Brain microvascular endothelial cell (primary cell): ENCODE data around the gene ICE2.

Source experiments
- DNase-seq: peaks from one replicate; pipeline ENCODE4 v3.0.0-alpha.2; 2020
- H3K27ac ChIP-seq: fragments of 250-450 bp; sonication (Bioruptor Pico); 2 replicates; pipeline ENCODE4 v1.5.1; 2020; ENCODE audit warnings: mild to moderate bottlenecking, moderate library complexity
- H3K27me3 ChIP-seq: fragments of 250-450 bp; sonication (Bioruptor Pico); replicated peaks from 2 replicates; pipeline ENCODE4 v1.5.1; 2020; ENCODE audit warnings: mild to moderate bottlenecking
- H3K36me3 ChIP-seq: fragments of 250-450 bp; sonication (Bioruptor Pico); replicated peaks from 2 replicates; pipeline ENCODE4 v1.5.1; 2020; ENCODE audit warnings: mild to moderate bottlenecking
- H3K4me3 ChIP-seq: 2 replicates; pipeline ENCODE4 v1.5.1; 2011; ENCODE audit warnings: low read depth, mild to moderate bottlenecking, control low read depth, low read length, moderate library complexity
- in situ Hi-C: cut with HindIII; loops from 2 replicates; pipeline ENCODE4 v1.10.0; 2017; ENCODE audit warnings: low sequenced_read_pairs, low pct_ligation_motif_present
- TF ChIP-seq, protein P1 (sequence below): IDR thresholded peaks from 2 replicates; pipeline ENCODE4 v1.5.1; 2011; ENCODE audit warnings: low read depth, mild to moderate bottlenecking, moderate library complexity, low read length, control low read depth, inconsistent platforms; ENCODE audit errors: missing control alignments

ICE2 gene

DNA sequence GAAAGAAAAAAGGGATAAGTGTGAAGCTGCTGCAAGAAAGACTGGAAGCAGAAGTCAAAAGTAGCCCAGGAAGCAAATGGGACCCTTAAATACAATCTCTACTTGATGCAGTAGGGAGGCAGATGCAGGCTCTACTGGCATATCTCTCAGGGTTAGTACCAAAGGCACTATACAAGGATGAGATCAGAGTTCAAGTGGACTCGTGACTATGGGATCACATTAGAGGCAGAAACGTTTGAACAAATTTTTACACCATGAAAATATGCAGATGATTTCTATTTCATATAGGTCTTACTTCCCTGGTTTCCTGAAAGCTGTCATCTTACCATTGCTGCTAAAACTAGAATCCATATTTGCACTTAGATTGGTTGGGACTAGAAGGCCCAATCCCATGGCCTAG lies 53.5 kb downstream of the ICE2 start:
- H3K27ac ChIP-seq = no peak overlapping the region
- TF ChIP-seq, protein P1, sequence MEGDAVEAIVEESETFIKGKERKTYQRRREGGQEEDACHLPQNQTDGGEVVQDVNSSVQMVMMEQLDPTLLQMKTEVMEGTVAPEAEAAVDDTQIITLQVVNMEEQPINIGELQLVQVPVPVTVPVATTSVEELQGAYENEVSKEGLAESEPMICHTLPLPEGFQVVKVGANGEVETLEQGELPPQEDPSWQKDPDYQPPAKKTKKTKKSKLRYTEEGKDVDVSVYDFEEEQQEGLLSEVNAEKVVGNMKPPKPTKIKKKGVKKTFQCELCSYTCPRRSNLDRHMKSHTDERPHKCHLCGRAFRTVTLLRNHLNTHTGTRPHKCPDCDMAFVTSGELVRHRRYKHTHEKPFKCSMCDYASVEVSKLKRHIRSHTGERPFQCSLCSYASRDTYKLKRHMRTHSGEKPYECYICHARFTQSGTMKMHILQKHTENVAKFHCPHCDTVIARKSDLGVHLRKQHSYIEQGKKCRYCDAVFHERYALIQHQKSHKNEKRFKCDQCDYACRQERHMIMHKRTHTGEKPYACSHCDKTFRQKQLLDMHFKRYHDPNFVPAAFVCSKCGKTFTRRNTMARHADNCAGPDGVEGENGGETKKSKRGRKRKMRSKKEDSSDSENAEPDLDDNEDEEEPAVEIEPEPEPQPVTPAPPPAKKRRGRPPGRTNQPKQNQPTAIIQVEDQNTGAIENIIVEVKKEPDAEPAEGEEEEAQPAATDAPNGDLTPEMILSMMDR = no peak
- DNase-seq = no peak
- H3K27me3 ChIP-seq = no peaks in the 10 kb centered on the region
- H3K36me3 ChIP-seq = no peaks in the 10 kb centered on the region
- no peak overlapping the region for H3K4me3 ChIP-seq
- in situ Hi-C loops = no loop called here

DNA sequence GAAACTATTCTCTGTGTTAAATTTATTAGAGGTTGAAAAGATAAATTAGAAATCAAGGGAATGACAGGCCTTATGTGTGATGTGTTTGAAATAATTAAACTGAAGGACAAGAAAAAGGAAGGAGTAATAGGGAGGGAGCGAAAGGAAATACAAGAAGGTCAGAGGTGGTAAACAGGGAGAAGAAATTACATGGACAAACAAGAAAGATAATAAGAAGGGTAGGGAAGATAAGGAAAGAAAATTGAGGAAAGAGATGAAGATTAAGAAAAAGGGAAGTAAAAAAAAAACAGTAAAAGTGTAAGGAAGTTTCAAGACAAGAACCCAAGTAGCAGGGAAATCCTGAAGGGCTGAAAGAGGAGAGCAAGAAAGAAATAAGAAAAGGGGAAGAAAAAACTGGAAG lies 54.9 kb downstream of the ICE2 start:
- Histone ChIP-seq H3K27ac (peak overlapping the region; percentile 82), H3K4me3 (no peak overlapping the region), H3K27me3 (no peaks in the 10 kb centered on the region), H3K36me3 (no peaks in the 10 kb centered on the region)
- TF ChIP-seq, protein P1 = no peak
- in situ Hi-C loops = no loop called here
- DNase-seq = no peak

DNA sequence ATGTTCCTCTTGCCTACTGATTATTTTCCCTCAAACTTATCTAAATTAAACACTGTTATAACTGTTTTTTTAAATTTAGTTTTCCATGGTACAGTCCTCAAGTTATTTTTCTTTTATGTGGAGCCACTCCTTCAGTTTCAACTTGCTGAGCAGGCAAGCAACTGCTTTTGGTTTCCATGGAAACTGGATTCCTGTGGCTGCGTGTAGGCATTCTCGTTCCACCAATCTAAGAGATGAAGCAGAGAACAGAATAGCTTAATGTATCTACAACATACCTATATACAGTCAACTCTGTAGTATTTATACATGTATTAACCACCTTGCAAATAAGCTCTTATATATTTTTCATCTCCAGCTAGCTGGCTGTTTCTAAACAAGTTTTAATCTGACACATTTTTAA lies 55.4 kb downstream of the ICE2 start:
- peak; percentile 90 for DNase-seq
- in situ Hi-C loops = no loop called here
- peak overlapping the region; percentile 82 for H3K27ac ChIP-seq

DNA sequence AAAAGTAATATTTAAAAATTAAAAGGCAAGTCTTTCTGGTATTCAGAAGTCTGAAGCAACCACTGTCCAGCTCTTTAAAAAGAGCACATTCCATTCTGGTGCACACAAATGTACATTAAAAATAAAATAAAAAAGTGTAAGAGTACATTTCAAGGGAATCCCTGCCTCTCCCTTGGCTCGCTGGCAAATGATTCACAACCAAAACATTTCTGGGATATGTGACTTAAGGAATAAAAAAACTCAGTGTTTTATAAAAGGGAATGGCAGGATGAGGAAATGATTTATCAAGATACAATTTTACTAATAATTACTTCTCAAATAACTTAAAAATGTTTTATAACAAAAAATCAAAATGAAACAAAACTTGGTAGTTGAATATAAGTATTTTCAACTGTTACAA lies 57.4 kb downstream of the ICE2 start:
- no peaks in the 10 kb centered on the region for H3K36me3 ChIP-seq
- peak overlapping the region; percentile 48 for H3K27ac ChIP-seq
- TF ChIP-seq, protein P1 = no peak
- no peaks in the 10 kb centered on the region for H3K27me3 ChIP-seq
- in situ Hi-C loops = no loop called here
- peak; percentile 82 for DNase-seq
- no peak overlapping the region for H3K4me3 ChIP-seq

More for the DNA sequence above, 55.4 kb downstream of the ICE2 start:
- TF ChIP-seq, protein P1 = no peak
- Histone ChIP-seq H3K27me3 (no peaks in the 10 kb centered on the region), H3K4me3 (no peak overlapping the region), H3K36me3 (no peaks in the 10 kb centered on the region)

GRCh38 chr15:60420203-60420716 lies 58.7 kb downstream of the ICE2 start:
- TF ChIP-seq, protein P1 = no peak
- Histone ChIP-seq H3K4me3 (no peak overlapping the region), H3K36me3 (no peaks in the 10 kb centered on the region), H3K27ac (no peak overlapping the region), H3K27me3 (no peaks in the 10 kb centered on the region)
- in situ Hi-C loops = no loop called here
- DNase-seq = no peak

DNA sequence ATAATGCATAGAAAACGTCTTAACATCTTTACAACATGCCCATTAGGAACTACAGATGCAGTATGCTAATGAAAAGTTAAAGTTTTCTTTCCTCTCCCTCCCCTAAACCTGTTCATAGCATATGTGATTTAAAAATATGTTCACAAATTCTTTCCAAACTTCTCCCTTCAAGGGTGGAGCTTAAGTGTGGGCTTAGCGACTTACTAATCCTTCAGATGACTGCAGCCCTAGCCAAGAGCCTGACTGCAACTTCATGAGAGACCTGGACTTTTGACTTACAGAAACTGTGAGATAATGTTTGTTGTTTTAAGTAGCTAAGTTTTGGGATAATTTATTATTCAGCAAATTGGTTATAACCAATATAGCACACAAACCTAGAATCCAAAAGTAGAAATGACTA lies 59.2 kb downstream of the ICE2 start:
- Histone ChIP-seq H3K27me3 (no peaks in the 10 kb centered on the region), H3K4me3 (no peak overlapping the region), H3K36me3 (no peaks in the 10 kb centered on the region), H3K27ac (no peak overlapping the region)
- DNase-seq = no peak
- TF ChIP-seq, protein P1 = no peak
- in situ Hi-C loops = no loop called here
